Measurements from ENCODE around the gene CRYBA4. TPM values are rescaled to one million over a fixed set of nuclear protein-coding genes. Genes with fewer than 3 reads are reported as not detected.

CRYBA4 gene
- total and polyA plus RNA-seq, 2 of the 13 experiments (the other 11 are each of a cell fraction or from before 2014, with no cell fraction given) = not detected

DNA sequence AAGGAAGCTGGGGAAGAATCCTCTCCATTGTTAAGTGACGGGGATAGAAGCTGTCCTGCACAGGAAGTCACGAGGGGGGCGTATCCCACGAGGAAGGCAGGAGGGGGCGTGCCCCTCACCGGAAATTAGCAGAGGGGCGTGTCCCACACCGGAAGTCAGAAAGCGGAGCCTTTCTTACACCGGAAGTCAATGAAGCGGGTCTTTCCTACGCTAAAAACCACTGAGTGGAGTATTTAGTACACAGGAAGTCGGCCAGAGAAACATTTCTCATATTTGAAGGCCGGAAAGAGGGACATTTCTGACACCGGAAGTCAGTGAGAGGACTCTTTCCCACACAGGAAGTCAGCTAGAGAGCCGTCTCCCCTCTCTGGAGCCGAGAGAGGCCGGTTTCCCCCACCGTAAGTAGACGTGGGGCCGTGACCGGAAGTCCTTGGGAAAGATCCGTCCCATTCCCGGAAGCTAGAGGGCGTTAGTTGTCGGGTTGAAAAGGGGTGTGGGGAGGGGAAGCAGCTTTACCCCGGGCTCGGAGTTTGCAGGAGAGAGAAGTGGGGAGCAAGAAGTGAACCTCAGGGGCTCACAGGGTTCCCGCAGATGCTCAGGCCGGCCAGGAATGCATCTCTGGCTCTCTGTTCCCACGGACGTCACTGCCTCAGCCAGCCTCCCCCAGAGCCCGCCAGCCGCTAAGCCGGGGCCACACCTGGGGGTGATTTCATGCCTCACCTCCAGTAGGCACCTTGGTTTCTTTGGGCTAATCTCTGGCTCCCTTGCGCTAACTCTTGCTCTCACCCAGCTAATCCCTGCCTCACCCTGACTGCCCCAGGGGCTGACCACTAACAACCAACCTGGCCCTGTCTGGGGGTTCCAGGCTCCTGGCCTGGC lies 51.1 kb downstream of the CRYBA4 start (continued):
- 0 out of 2 replicates have a peak, but pooled peaks have one; percentile 22 for TF ChIP-seq SP4 (CRISPR knock-in tag; IDR thresholded peaks at IDR 0.05)
- peak; percentile 97 for TF ChIP-seq SETDB1 (CRISPR knock-in tag; IDR thresholded peaks at IDR 0.05; ENCODE audit: borderline replicate concordance)
- TF ChIP-seq, protein P1, sequence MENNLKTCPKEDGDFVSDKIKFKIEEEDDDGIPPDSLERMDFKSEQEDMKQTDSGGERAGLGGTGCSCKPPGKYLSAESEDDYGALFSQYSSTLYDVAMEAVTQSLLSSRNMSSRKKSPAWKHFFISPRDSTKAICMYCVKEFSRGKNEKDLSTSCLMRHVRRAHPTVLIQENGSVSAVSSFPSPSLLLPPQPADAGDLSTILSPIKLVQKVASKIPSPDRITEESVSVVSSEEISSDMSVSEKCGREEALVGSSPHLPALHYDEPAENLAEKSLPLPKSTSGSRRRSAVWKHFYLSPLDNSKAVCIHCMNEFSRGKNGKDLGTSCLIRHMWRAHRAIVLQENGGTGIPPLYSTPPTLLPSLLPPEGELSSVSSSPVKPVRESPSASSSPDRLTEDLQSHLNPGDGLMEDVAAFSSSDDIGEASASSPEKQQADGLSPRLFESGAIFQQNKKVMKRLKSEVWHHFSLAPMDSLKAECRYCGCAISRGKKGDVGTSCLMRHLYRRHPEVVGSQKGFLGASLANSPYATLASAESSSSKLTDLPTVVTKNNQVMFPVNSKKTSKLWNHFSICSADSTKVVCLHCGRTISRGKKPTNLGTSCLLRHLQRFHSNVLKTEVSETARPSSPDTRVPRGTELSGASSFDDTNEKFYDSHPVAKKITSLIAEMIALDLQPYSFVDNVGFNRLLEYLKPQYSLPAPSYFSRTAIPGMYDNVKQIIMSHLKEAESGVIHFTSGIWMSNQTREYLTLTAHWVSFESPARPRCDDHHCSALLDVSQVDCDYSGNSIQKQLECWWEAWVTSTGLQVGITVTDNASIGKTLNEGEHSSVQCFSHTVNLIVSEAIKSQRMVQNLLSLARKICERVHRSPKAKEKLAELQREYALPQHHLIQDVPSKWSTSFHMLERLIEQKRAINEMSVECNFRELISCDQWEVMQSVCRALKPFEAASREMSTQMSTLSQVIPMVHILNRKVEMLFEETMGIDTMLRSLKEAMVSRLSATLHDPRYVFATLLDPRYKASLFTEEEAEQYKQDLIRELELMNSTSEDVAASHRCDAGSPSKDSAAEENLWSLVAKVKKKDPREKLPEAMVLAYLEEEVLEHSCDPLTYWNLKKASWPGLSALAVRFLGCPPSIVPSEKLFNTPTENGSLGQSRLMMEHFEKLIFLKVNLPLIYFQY (CRISPR knock-in tag; IDR thresholded peaks at IDR 0.05; ENCODE audit: borderline replicate concordance) = no peak
- TF ChIP-seq ZNF709 (CRISPR knock-in tag; IDR thresholded peaks at IDR 0.05) = no peak
- peak; percentile 68 for TF ChIP-seq GABPA (IDR thresholded peaks at IDR 0.05; ENCODE audit: low read depth, low read length)
- TF ChIP-seq GABPA (CRISPR knock-in tag; IDR thresholded peaks at IDR 0.05; ENCODE audit: low read depth) = peak; percentile 95
- peak; percentile 34; the same call in 1 of the 2 replicates for TF ChIP-seq RBFOX2 (IDR thresholded peaks at IDR 0.05; ENCODE audit: low read depth, low read length)

DNA sequence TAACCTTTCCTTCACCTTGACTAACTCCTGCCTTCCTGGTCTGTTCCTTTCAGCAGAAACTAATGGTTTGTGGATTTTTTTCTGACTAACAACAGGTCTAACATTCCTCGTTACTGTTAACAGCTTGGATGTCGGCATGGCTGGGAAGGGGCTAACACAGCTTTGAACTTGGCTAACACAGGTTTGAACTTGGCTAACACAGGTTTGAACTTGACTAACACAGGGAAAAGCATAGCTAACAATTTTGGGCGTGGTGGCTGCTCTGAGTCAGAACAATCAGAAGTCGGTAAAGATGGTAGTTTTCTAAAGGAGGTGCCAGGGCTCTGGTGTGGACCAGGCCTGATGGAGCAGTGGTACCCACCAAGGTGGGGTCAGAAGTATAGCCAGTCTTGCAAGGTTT lies 51.7 kb downstream of the CRYBA4 start:
- H3K27ac ChIP-seq (ENCODE audit: extremely low read length, insufficient read depth, low read length) = no peak overlapping the region
- ATAC-seq (no peak), DNase-seq (ENCODE audit: low spot score) (no peak), FAIRE-seq (no peak)
- in situ Hi-C loops (cut with HindIII; ENCODE audit: extremely low pct_ligation_motif_present, low pct_unique_long_range_greater_than_20kb) (no loop called here), intact Hi-C loops (cut with micrococcal nuclease; ENCODE audit: unreplicated experiment) (no loop called here)
- peak overlapping the region; percentile 80 for H3K4me2 ChIP-seq (ENCODE audit: low read depth, low read length)
- BruUV-seq (replicated peaks) = no TSS peak
- H4K20me1 ChIP-seq (ENCODE audit: insufficient read depth, low read length) = no peaks in the 10 kb centered on the region
- peak overlapping the region; percentile 43 to 71 (median 52); a peak in 3 of 6 replicates for H3K4me3 ChIP-seq (replicated peaks in 1 of 3; ENCODE audit: insufficient read depth in 1 of 3, low read depth in 2 of 3, low read length in 3 of 3)
- 85% methylated on average over 4 of the region's 4 CpGs for WGBS (ENCODE audit: low lambda C conversion rate)
- H3K4me1 ChIP-seq (ENCODE audit: insufficient read depth, low read length) = peaks cover 14% of the 10 kb centered on the region
- ChIA-PET POLR2A (no interaction called here), CTCF (ENCODE audit: low intra/inter-chr PET ratio, low total read pairs) (no interaction called here)
- H2AFZ ChIP-seq (ENCODE audit: low read length) = no peak overlapping the region
- H3K79me2 ChIP-seq (ENCODE audit: insufficient read depth, low read length) = no peaks in the 10 kb centered on the region
- H3K27me3 ChIP-seq (ENCODE audit: control insufficient read depth in 1 of 2, insufficient read depth in 2 of 2, low read length in 2 of 2) = 0 out of 5 replicates have a peak, but pooled peaks cover 0 to under 1% of the 10 kb centered on the region in 2 experiments
- TF ChIP-seq PRPF4 (IDR thresholded peaks at IDR 0.05; ENCODE audit: low read depth, low read length, poor library complexity, severe bottlenecking) = peak; percentile 43
- no peak for TF ChIP-seq POGZ (CRISPR knock-in tag; IDR thresholded peaks at IDR 0.05)
- no peak for TF ChIP-seq NR2F2 (IDR thresholded peaks at IDR 0.05; ENCODE audit: borderline replicate concordance, low read depth)
- TF ChIP-seq FOSL1 (CRISPR knock-in tag; IDR thresholded peaks at IDR 0.05; ENCODE audit: borderline replicate concordance) = no peak
- H3K9me3 ChIP-seq (ENCODE audit: low read length) = peaks cover 17% of the 10 kb centered on the region
- H3K9ac ChIP-seq (ENCODE audit: insufficient read depth, low read depth, low read length) = peak overlapping the region; percentile 45; the same call in 1 of the 2 replicates
- H3K36me3 ChIP-seq (replicated peaks in 1 of 2; ENCODE audit: control insufficient read depth in 1 of 2, insufficient read depth in 2 of 2, low read length in 2 of 2) = no peaks in the 10 kb centered on the region
